GM19035 (cell line): ENCODE measurements around the gene ABR.
"Not testable (repeated sequence)": the region's sequence is repeated elsewhere in the genome, so short reads cannot be mapped to it uniquely, and the experiment has no call there.

ENCODE experiments used
- ATAC-seq: cut with Tn5 transposase; IDR thresholded peaks from one replicate; pipeline ENCODE4 v1.9.1; 2021; ENCODE audit not compliant: unreplicated experiment

Gene ABR

GRCh38 chr17:1122533-1123392, 57.0 kb downstream of the ABR start:
- ATAC-seq, result no peak

- ATAC-seq, result not testable (repeated sequence)
These were observed 58.4 kb downstream of the ABR start for GRCh38 chr17:1121442-1121817.

- no peak for ATAC-seq
These were observed 59.0 kb downstream of the ABR start for GRCh38 chr17:1120596-1121441.

- no peak for ATAC-seq
These were observed 59.9 kb downstream of the ABR start for GRCh38 chr17:1119924-1120323.

- no peak for ATAC-seq
These were observed 63.2 kb downstream of the ABR start for GRCh38 chr17:1116602-1117001.

GRCh38 chr17:1112875-1113274, 66.9 kb downstream of the ABR start:
- no peak for ATAC-seq

- ATAC-seq, result no peak
These were observed 68.0 kb downstream of the ABR start for GRCh38 chr17:1111599-1112443.

GRCh38 chr17:1110862-1111598, 68.8 kb downstream of the ABR start:
- no peak for ATAC-seq

- no peak for ATAC-seq
These were observed 69.3 kb downstream of the ABR start for GRCh38 chr17:1110541-1110861.

GRCh38 chr17:1109606-1110540, 69.9 kb downstream of the ABR start:
- peak; percentile 11 for ATAC-seq

- ATAC-seq, result peak; percentile 54
These were observed 70.8 kb downstream of the ABR start for GRCh38 chr17:1108765-1109605.

- ATAC-seq, result no peak
These were observed 71.4 kb downstream of the ABR start for GRCh38 chr17:1108478-1108764.

- no peak for ATAC-seq
These were observed 71.9 kb downstream of the ABR start for GRCh38 chr17:1107777-1108477.

- ATAC-seq, result no peak
These were observed 72.6 kb downstream of the ABR start for GRCh38 chr17:1107083-1107776.

GRCh38 chr17:1104222-1104621, 75.6 kb downstream of the ABR start:
- no peak for ATAC-seq

- no peak for ATAC-seq
These were observed 79.4 kb downstream of the ABR start for GRCh38 chr17:1100382-1100781.

GRCh38 chr17:1099242-1099641, 80.5 kb downstream of the ABR start:
- ATAC-seq, result no peak
